Loucy (cell line): Measurements from ENCODE around the gene SH3RF3.

Experiments used
- H2AFZ ChIP-seq: fragments of 200-600 bp; sonication (generic); 2 replicates; pipeline ENCODE4 v1.6.0; 2016; ENCODE audit warnings: antibody characterized with exemption, mild to moderate bottlenecking, low read length, moderate library complexity
- H3F3A ChIP-seq: fragments of 200-600 bp; 2 replicates; pipeline ENCODE4 v1.6.0; 2016; ENCODE audit warnings: antibody characterized with exemption, low read depth, mild to moderate bottlenecking
- H3K27me3 ChIP-seq: fragments of 200-600 bp; sonication (generic); 2 replicates; pipeline ENCODE4 v1.6.1; 2014; ENCODE audit warnings: low read length, mild to moderate bottlenecking; ENCODE audit not compliant: insufficient read depth, poor library complexity, severe bottlenecking
- H3K36me3 ChIP-seq: fragments of 200-600 bp; sonication (generic); 2 replicates; pipeline ENCODE4 v1.6.1; 2016; ENCODE audit warnings: low read length; ENCODE audit not compliant: insufficient read depth
- H3K4me1 ChIP-seq: fragments of 200-600 bp; sonication (generic); 2 replicates; pipeline ENCODE4 v1.5.1; 2014; ENCODE audit warnings: low read length, mild to moderate bottlenecking; ENCODE audit not compliant: insufficient read depth, poor library complexity, severe bottlenecking
- H3K4me2 ChIP-seq: fragments of 200-600 bp; sonication (generic); 2 replicates; pipeline ENCODE4 v1.6.0; 2014; ENCODE audit warnings: antibody characterized with exemption, low read length, low read depth, mild to moderate bottlenecking; ENCODE audit not compliant: poor library complexity, severe bottlenecking
- H3K4me3 ChIP-seq: fragments of 200-600 bp; sonication (generic); 2 replicates; pipeline ENCODE4 v1.5.1; 2014; ENCODE audit warnings: low read length, mild to moderate bottlenecking, mixed read lengths; ENCODE audit not compliant: poor library complexity, severe bottlenecking
- H3K79me2 ChIP-seq: fragments of 200-600 bp; sonication (generic); 2 replicates; pipeline ENCODE4 v1.6.1; 2014; ENCODE audit warnings: low read length; ENCODE audit not compliant: insufficient read depth
- H3K9ac ChIP-seq: fragments of 200-600 bp; sonication (generic); 2 replicates; pipeline ENCODE4 v1.6.0; 2014; ENCODE audit warnings: mild to moderate bottlenecking, low read depth, low read length, moderate library complexity; ENCODE audit not compliant: poor library complexity, severe bottlenecking
- H3K9me2 ChIP-seq: fragments of 200-600 bp; sonication (generic); replicated peaks from 2 replicates; pipeline ENCODE4 v1.6.1; 2016; ENCODE audit warnings: low read depth, low read length, mixed read lengths
- H3K9me3 ChIP-seq: fragments of 200-600 bp; sonication (generic); 2 replicates; pipeline ENCODE4 v1.6.1; 2014; ENCODE audit warnings: mild to moderate bottlenecking, antibody characterized with exemption, low read length, low read depth; ENCODE audit not compliant: insufficient read depth
- H4K20me1 ChIP-seq: fragments of 200-600 bp; sonication (generic); 2 replicates; pipeline ENCODE4 v1.6.0; 2014; ENCODE audit warnings: antibody characterized with exemption, low read length, mild to moderate bottlenecking; ENCODE audit not compliant: insufficient read depth, poor library complexity, severe bottlenecking
- EZH2phosphoT487 ChIP-seq: fragments of 200-600 bp; IDR thresholded peaks from 2 replicates; pipeline ENCODE4 v1.6.1; 2018; ENCODE audit warnings: antibody characterized with exemption, mild to moderate bottlenecking, moderate library complexity, borderline replicate concordance
- TF ChIP-seq, protein P1 (sequence below): fragments of 200-600 bp; sonication (generic); conservative IDR thresholded peaks from 2 replicates; pipeline ENCODE4 v1.5.1; 2014; ENCODE audit warnings: mild to moderate bottlenecking, antibody characterized with exemption, low read length

SH3RF3 gene

GRCh38 chr2:109203246-109204011 lies 74.4 kb downstream of the SH3RF3 start:
- no peak overlapping the region for H3K9ac ChIP-seq
- H3F3A ChIP-seq, result no peaks in the 10 kb centered on the region
- H3K4me3 ChIP-seq, result no peak overlapping the region
- no peak overlapping the region for H3K4me2 ChIP-seq
- no peak overlapping the region for H2AFZ ChIP-seq
- no peaks in the 10 kb centered on the region for H3K27me3 ChIP-seq
- H3K4me1 ChIP-seq, result no peaks in the 10 kb centered on the region
- no peaks in the 10 kb centered on the region for H3K9me3 ChIP-seq
- no peak for TF ChIP-seq EZH2phosphoT487
- TF ChIP-seq, protein P1, sequence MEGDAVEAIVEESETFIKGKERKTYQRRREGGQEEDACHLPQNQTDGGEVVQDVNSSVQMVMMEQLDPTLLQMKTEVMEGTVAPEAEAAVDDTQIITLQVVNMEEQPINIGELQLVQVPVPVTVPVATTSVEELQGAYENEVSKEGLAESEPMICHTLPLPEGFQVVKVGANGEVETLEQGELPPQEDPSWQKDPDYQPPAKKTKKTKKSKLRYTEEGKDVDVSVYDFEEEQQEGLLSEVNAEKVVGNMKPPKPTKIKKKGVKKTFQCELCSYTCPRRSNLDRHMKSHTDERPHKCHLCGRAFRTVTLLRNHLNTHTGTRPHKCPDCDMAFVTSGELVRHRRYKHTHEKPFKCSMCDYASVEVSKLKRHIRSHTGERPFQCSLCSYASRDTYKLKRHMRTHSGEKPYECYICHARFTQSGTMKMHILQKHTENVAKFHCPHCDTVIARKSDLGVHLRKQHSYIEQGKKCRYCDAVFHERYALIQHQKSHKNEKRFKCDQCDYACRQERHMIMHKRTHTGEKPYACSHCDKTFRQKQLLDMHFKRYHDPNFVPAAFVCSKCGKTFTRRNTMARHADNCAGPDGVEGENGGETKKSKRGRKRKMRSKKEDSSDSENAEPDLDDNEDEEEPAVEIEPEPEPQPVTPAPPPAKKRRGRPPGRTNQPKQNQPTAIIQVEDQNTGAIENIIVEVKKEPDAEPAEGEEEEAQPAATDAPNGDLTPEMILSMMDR, result no peak
- no peaks in the 10 kb centered on the region for H3K9me2 ChIP-seq
- H3K79me2 ChIP-seq, result peaks cover 9% of the 10 kb centered on the region; the same call in 1 of the 2 replicates
- no peaks in the 10 kb centered on the region for H3K36me3 ChIP-seq
- no peaks in the 10 kb centered on the region for H4K20me1 ChIP-seq

DNA sequence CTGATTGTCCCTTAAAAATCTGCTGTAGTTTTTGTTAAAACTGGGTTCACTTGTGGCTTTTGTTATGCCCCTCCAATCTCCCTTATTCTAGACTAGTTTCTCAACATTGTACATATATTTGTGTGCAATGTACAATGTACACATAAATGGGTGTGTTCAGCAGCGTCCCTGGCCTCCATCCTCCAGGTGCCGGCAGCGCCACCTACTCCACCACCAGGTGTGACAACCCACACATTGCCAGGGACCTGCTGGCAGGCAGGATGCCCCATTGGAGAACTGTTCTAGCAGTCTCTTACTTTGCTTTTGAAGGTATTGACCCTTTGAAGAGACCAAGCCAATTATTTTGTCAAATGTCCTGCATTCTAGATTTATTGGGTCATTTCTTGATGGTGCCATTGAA lies 75.4 kb downstream of the SH3RF3 start:
- no peak for TF ChIP-seq EZH2phosphoT487
- TF ChIP-seq, protein P1, result no peak
- no peak overlapping the region for H2AFZ ChIP-seq
- no peaks in the 10 kb centered on the region for H3K27me3 ChIP-seq
- no peaks in the 10 kb centered on the region for H3K36me3 ChIP-seq
- H3K4me3 ChIP-seq, result no peak overlapping the region
- H3K9me3 ChIP-seq, result no peaks in the 10 kb centered on the region
- peaks cover 9% of the 10 kb centered on the region; the same call in 1 of the 2 replicates for H3K79me2 ChIP-seq
- H4K20me1 ChIP-seq, result no peaks in the 10 kb centered on the region
- no peak overlapping the region for H3K9ac ChIP-seq
- no peaks in the 10 kb centered on the region for H3K9me2 ChIP-seq
- no peak overlapping the region for H3K4me2 ChIP-seq
- no peaks in the 10 kb centered on the region for H3K4me1 ChIP-seq
- no peaks in the 10 kb centered on the region for H3F3A ChIP-seq

GRCh38 chr2:109205447-109205846 lies 76.4 kb downstream of the SH3RF3 start:
- H3K9ac ChIP-seq, result no peak overlapping the region
- H3K4me1 ChIP-seq, result no peaks in the 10 kb centered on the region
- H3K79me2 ChIP-seq, result peaks cover 9% of the 10 kb centered on the region; the same call in 1 of the 2 replicates
- H2AFZ ChIP-seq, result no peak overlapping the region
- H3F3A ChIP-seq, result no peaks in the 10 kb centered on the region
- TF ChIP-seq EZH2phosphoT487, result no peak
- TF ChIP-seq, protein P1, result no peak
- no peaks in the 10 kb centered on the region for H3K9me2 ChIP-seq
- H3K27me3 ChIP-seq, result no peaks in the 10 kb centered on the region
- H3K4me3 ChIP-seq, result no peak overlapping the region
- H3K4me2 ChIP-seq, result no peak overlapping the region
- no peaks in the 10 kb centered on the region for H3K9me3 ChIP-seq
- no peaks in the 10 kb centered on the region for H4K20me1 ChIP-seq
- no peaks in the 10 kb centered on the region for H3K36me3 ChIP-seq
